Spleen (tissue), 11 donors: Measurements from ENCODE around the gene SRD5A1. TPM values are rescaled to one million over a fixed set of nuclear protein-coding genes. Genes with fewer than 3 reads are reported as not detected.

ENCODE experiments used
- DNase-seq: peaks from one replicate; pipeline ENCODE4 v3.0.0-alpha.2; 2020
- H3K27ac ChIP-seq, 8 donors: fragments of 200-600 bp; sonication (generic) in 7 of 8; 1 replicate in 4 of 8; 2 replicates in 4 of 8; pipeline versions ENCODE4 v1.5.0 to v1.8.0; 2016 to 2021; ENCODE audit warnings: inconsistent platforms in 4 of 8, mild to moderate bottlenecking in 4 of 8, moderate library complexity in 1 of 8
- H3K27me3 ChIP-seq, 7 donors: fragments of 200-600 bp; sonication (generic) in 6 of 7; replicated peaks in 1 of 7; 1 replicate in 4 of 7; 2 replicates in 3 of 7; pipeline versions ENCODE4 v1.5.0 to v1.8.0; 2016 to 2021; ENCODE audit warnings: inconsistent platforms in 3 of 7, mild to moderate bottlenecking in 1 of 7
- H3K36me3 ChIP-seq, 6 donors: fragments of 200-600 bp; sonication (generic) in 5 of 6; 1 replicate in 4 of 6; 2 replicates in 2 of 6; pipeline versions ENCODE4 v1.5.0 to v1.8.0; 2016 to 2021; ENCODE audit warnings: inconsistent platforms in 2 of 6
- H3K4me1 ChIP-seq, 6 donors: fragments of 200-600 bp; sonication (generic) in 5 of 6; 1 replicate in 3 of 6; 2 replicates in 3 of 6; pipeline versions ENCODE4 v1.5.0 to v1.8.0; 2016 to 2021; ENCODE audit warnings: inconsistent platforms in 3 of 6
- H3K4me3 ChIP-seq, 8 donors: fragments of 200-600 bp; sonication (generic) in 7 of 8; 1 replicate in 4 of 8; 2 replicates in 4 of 8; pipeline versions ENCODE4 v1.5.0 to v1.8.0; 2016 to 2021; ENCODE audit warnings: inconsistent platforms in 4 of 8, mild to moderate bottlenecking in 4 of 8, moderate library complexity in 2 of 8
- H3K9me3 ChIP-seq, 8 donors: fragments of 200-600 bp; sonication (generic) in 7 of 8; 1 replicate in 4 of 8; 2 replicates in 4 of 8; pipeline versions ENCODE4 v1.5.0 to v1.8.0; 2016 to 2021; ENCODE audit warnings: inconsistent platforms in 4 of 8
- CTCF ChIP-seq, 11 experiments: fragments of 200-600 bp in 7 of 11; fragments of 450-650 bp in 4 of 11; sonication (generic) in 4 of 11; IDR thresholded peaks in 8 of 11; conservative IDR thresholded peaks in 3 of 11; 1 replicate in 7 of 11; 2 replicates in 4 of 11; pipeline versions ENCODE4 v1.4.0 to v1.8.0; 2016 to 2021; ENCODE audit warnings: antibody characterized with exemption in 11 of 11, inconsistent platforms in 4 of 11, mild to moderate bottlenecking in 1 of 11
- POLR2A ChIP-seq, 3 donors: fragments of 450-650 bp; IDR thresholded peaks; one replicate each; pipeline ENCODE4 v1.5.1; 2017; ENCODE audit warnings: antibody characterized with exemption in 3 of 3, mild to moderate bottlenecking in 1 of 3
- POLR2AphosphoS5 ChIP-seq, 3 donors: sonication (generic); formaldehyde crosslinking; IDR thresholded peaks; one replicate each; pipeline ENCODE4 v1.5.1; 2017; ENCODE audit warnings: antibody characterized with exemption in 3 of 3
- WGBS, 5 donors: extraction: QIAGEN DNeasy Blood & Tissue Kit in 3 of 5; methylation state at CpG; one replicate each; pipeline versions ENCODE4 v1.1.5 to v1.1.7; 2013 to 2018; 5-methylcytosine and 5-hydroxymethylcytosine counted together
- intact Hi-C: fragments of 100-400 bp; cut with DNase I; formaldehyde crosslinking; loops from one replicate; pipeline ENCODE4 v1.15.0; 2023; ENCODE audit warnings: low total_unique reads
- polyA plus RNA-seq, 3 donors: library from polyadenylated mRNA; stranded (reverse); fragments of 200-250 nt; gene quantifications; one replicate each; pipeline ENCODE4 v1.2.1, GENCODE V29; 2013
- total RNA-seq, 7 donors: library from RNA; depleted of rRNA in 3 of 7; stranded (reverse); fragments of >200 nt in 3 of 7; fragmentation: NEBNext Ultra II Directional in 4 of 7; extraction: Animal tissue kit (Norgen Biotek cat#: 25700) in 4 of 7; gene quantifications; one replicate each; pipeline versions ENCODE4 v1.1.0 to v1.2.1, GENCODE V29; 2016 to 2021
- donor health status: healthy with polysubstance abuse.
- donor health status: DM: no; HTN: no; CAD: no; lungs with moderate emphysema.
- donor health status: DM: no; HTN: no; CAD: no.
- donor health status: Bipolar disorder and iron deficiency.
- donor health status: healthy.
- donor health status: DM: no; HTN: no; CAD: no.
- donor health status: DM: yes; HTN: yes; CAD: no.

The SRD5A1 gene
- total and polyA plus RNA-seq, 10 donors: 2.5 to 9.3 (median 5.7) TPM

- peaks cover 0 to 5% (median 0%) of the 10 kb centered on the region in 6 donors for H3K36me3 ChIP-seq
- no peaks in the 10 kb centered on the region for H3K4me1 ChIP-seq
- no peak for DNase-seq
- H3K4me3 ChIP-seq: no peak overlapping the region
- H3K27me3 ChIP-seq: peaks cover 0 to 10% (median 0%) of the 10 kb centered on the region in 7 donors
- no peak overlapping the region for H3K27ac ChIP-seq
- TF ChIP-seq POLR2A (IDR thresholded peaks at IDR 0.05) (no peak), POLR2AphosphoS5 (IDR thresholded peaks at IDR 0.05) (no peak), CTCF (IDR thresholded peaks at IDR 0.05 in 8 of 11, conservative IDR thresholded peaks at IDR 0.05 in 3 of 11) (no peak)
- 82 to 92% (median 85%) methylated on average over 2 of the region's 2 CpGs for WGBS, 5 donors
- intact Hi-C loops: no loop called here
- no peaks in the 10 kb centered on the region for H3K9me3 ChIP-seq
Measured at GRCh38 chr5:6590581-6590980, 42.7 kb upstream of the SRD5A1 start.

GRCh38 chr5:6591671-6592288 is 41.5 kb upstream of the SRD5A1 start:
- Histone ChIP-seq H3K4me1 (no peaks in the 10 kb centered on the region), H3K9me3 (no peaks in the 10 kb centered on the region), H3K27ac (no peak overlapping the region), H3K36me3 (peaks cover 0 to 17% (median 9%) of the 10 kb centered on the region in 6 donors), H3K4me3 (no peak overlapping the region), H3K27me3 (no peaks in the 10 kb centered on the region)
- TF ChIP-seq POLR2AphosphoS5 (IDR thresholded peaks at IDR 0.05) (no peak), CTCF (IDR thresholded peaks at IDR 0.05 in 8 of 11, conservative IDR thresholded peaks at IDR 0.05 in 3 of 11) (no peak), POLR2A (IDR thresholded peaks at IDR 0.05) (no peak)
- no peak for DNase-seq
- WGBS, 5 donors: 85 to 90% (median 89%) methylated on average over 12 of the region's 12 CpGs
- intact Hi-C loops: no loop called here

GRCh38 chr5:6592601-6593000 is 40.6 kb upstream of the SRD5A1 start:
- TF ChIP-seq POLR2A (IDR thresholded peaks at IDR 0.05): no peak
- no peak for TF ChIP-seq CTCF (IDR thresholded peaks at IDR 0.05 in 8 of 11, conservative IDR thresholded peaks at IDR 0.05 in 3 of 11)
- TF ChIP-seq POLR2AphosphoS5 (IDR thresholded peaks at IDR 0.05): no peak
- intact Hi-C loops: no loop called here
- 37 to 63% (median 57%) methylated on average over 3 of the region's 3 CpGs for WGBS, 5 donors

GRCh38 chr5:6593148-6594016 is 39.9 kb upstream of the SRD5A1 start:
- Histone ChIP-seq H3K36me3 (peaks cover 0 to 33% (median 23%) of the 10 kb centered on the region in 6 donors), H3K27ac (no peak overlapping the region), H3K9me3 (no peaks in the 10 kb centered on the region), H3K4me1 (no peaks in the 10 kb centered on the region), H3K27me3 (no peaks in the 10 kb centered on the region), H3K4me3 (no peak overlapping the region)
- DNase-seq: no peak
- TF ChIP-seq POLR2A (IDR thresholded peaks at IDR 0.05) (no peak), CTCF (IDR thresholded peaks at IDR 0.05 in 8 of 11, conservative IDR thresholded peaks at IDR 0.05 in 3 of 11) (no peak), POLR2AphosphoS5 (IDR thresholded peaks at IDR 0.05) (no peak)
- 78 to 91% (median 90%) methylated on average over 13 to 14 of the region's 14 CpGs for WGBS, 5 donors
- intact Hi-C loops: no loop called here

More at GRCh38 chr5:6592601-6593000, 40.6 kb upstream of the SRD5A1 start:
- H3K4me3 ChIP-seq: no peak overlapping the region
- DNase-seq: no peak
- no peaks in the 10 kb centered on the region for H3K4me1 ChIP-seq
- H3K27ac ChIP-seq: no peak overlapping the region
- H3K27me3 ChIP-seq: no peaks in the 10 kb centered on the region
- H3K36me3 ChIP-seq: peaks cover 0 to 25% (median 17%) of the 10 kb centered on the region in 6 donors
- H3K9me3 ChIP-seq: no peaks in the 10 kb centered on the region
